ENCODE measurements around the gene EVX2. TPM values are rescaled to one million over a fixed set of nuclear protein-coding genes. Genes with fewer than 3 reads are reported as not detected.
A peak's percentile ranks its signal among the peaks of the same experiment; 100 is the strongest.

The EVX2 gene
- total and polyA plus RNA-seq, 2 of the 13 experiments (the other 11 are each of a cell fraction or from before 2014, with no cell fraction given) = not detected

DNA sequence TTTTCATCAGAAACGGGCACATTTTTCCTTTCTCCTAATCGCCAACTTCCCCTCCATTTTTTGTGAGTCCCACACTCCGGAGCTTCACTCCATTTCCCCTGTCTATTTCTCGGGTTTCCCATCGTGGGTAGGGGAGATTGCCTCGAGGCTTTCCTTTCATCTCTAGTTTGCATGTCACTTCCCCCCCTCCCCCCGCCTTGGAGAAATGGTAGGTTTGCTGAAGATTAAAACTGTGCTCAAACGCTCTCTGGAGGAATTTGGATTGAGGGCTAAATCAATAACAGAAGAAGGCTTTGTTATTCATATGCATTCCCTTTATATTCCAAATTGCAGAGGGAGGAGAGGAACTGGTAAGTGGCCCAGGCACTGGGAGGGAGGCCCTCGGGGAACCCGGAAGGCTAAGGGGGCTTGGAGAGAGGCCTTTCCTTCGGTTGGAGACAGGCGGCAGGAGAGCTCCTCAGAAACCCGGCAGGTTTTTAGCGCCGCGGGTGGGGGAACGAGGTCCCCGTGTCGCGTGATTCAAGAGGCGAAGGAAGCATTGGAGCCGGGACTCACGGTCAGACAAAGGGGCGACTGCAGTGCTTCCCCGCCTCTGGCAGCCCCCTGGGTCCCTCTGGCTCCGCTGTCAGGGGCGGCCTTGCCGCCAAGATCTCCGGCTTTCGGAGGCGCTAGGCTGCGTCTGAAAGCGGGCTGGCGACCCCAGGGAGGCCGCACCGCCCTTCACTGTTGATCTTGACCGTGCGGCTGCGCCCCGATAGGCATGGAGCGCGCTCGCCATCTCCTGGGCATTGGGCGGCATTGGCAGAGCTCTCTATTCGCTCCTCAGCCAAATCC is 13.4 kb upstream of the EVX2 start (continued):
- TF ChIP-seq, protein P1, sequence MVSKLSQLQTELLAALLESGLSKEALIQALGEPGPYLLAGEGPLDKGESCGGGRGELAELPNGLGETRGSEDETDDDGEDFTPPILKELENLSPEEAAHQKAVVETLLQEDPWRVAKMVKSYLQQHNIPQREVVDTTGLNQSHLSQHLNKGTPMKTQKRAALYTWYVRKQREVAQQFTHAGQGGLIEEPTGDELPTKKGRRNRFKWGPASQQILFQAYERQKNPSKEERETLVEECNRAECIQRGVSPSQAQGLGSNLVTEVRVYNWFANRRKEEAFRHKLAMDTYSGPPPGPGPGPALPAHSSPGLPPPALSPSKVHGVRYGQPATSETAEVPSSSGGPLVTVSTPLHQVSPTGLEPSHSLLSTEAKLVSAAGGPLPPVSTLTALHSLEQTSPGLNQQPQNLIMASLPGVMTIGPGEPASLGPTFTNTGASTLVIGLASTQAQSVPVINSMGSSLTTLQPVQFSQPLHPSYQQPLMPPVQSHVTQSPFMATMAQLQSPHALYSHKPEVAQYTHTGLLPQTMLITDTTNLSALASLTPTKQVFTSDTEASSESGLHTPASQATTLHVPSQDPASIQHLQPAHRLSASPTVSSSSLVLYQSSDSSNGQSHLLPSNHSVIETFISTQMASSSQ (IDR thresholded peaks at IDR 0.05; ENCODE audit: low read depth) = no peak
- TF ChIP-seq, protein P1 (CRISPR knock-in tag; IDR thresholded peaks at IDR 0.05; ENCODE audit: borderline replicate concordance) = no peak
- TF ChIP-seq ZNF432 (CRISPR knock-in tag; IDR thresholded peaks at IDR 0.05; ENCODE audit: borderline replicate concordance) (no peak), ZZZ3 (CRISPR knock-in tag; IDR thresholded peaks at IDR 0.05; ENCODE audit: borderline replicate concordance) (no peak), NFE2 (CRISPR knock-in tag; IDR thresholded peaks at IDR 0.05) (no peak), ZNF777 (CRISPR knock-in tag; IDR thresholded peaks at IDR 0.05) (no peak), ZFP36L2 (CRISPR knock-in tag; IDR thresholded peaks at IDR 0.05) (no peak), SOX6 (IDR thresholded peaks at IDR 0.05) (no peak), SOX6 (CRISPR knock-in tag; IDR thresholded peaks at IDR 0.05) (peak; percentile 33; the same call in 1 of the 2 replicates), ZSCAN20 (CRISPR knock-in tag; IDR thresholded peaks at IDR 0.05; ENCODE audit: borderline replicate concordance) (no peak), FOXK1 (CRISPR knock-in tag; IDR thresholded peaks at IDR 0.05; ENCODE audit: borderline replicate concordance, low read depth) (no peak), MAZ (IDR thresholded peaks at IDR 0.05; ENCODE audit: borderline replicate concordance, low read depth, low read length) (no peak), MAZ (CRISPR knock-in tag; IDR thresholded peaks at IDR 0.05; ENCODE audit: low read depth) (peak; percentile 82), HMG20A (CRISPR knock-in tag; IDR thresholded peaks at IDR 0.05; ENCODE audit: borderline replicate concordance) (no peak)
- TF ChIP-seq, protein P2, sequence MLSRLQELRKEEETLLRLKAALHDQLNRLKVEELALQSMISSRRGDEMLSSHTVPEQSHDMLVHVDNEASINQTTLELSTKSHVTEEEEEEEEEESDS (CRISPR knock-in tag; IDR thresholded peaks at IDR 0.05; ENCODE audit: borderline replicate concordance) = no peak
- TF ChIP-seq, protein P3, sequence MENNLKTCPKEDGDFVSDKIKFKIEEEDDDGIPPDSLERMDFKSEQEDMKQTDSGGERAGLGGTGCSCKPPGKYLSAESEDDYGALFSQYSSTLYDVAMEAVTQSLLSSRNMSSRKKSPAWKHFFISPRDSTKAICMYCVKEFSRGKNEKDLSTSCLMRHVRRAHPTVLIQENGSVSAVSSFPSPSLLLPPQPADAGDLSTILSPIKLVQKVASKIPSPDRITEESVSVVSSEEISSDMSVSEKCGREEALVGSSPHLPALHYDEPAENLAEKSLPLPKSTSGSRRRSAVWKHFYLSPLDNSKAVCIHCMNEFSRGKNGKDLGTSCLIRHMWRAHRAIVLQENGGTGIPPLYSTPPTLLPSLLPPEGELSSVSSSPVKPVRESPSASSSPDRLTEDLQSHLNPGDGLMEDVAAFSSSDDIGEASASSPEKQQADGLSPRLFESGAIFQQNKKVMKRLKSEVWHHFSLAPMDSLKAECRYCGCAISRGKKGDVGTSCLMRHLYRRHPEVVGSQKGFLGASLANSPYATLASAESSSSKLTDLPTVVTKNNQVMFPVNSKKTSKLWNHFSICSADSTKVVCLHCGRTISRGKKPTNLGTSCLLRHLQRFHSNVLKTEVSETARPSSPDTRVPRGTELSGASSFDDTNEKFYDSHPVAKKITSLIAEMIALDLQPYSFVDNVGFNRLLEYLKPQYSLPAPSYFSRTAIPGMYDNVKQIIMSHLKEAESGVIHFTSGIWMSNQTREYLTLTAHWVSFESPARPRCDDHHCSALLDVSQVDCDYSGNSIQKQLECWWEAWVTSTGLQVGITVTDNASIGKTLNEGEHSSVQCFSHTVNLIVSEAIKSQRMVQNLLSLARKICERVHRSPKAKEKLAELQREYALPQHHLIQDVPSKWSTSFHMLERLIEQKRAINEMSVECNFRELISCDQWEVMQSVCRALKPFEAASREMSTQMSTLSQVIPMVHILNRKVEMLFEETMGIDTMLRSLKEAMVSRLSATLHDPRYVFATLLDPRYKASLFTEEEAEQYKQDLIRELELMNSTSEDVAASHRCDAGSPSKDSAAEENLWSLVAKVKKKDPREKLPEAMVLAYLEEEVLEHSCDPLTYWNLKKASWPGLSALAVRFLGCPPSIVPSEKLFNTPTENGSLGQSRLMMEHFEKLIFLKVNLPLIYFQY (CRISPR knock-in tag; IDR thresholded peaks at IDR 0.05; ENCODE audit: borderline replicate concordance) = 0 out of 2 replicates have a peak, but pooled peaks have one; percentile 27
- TF ChIP-seq, protein P4, sequence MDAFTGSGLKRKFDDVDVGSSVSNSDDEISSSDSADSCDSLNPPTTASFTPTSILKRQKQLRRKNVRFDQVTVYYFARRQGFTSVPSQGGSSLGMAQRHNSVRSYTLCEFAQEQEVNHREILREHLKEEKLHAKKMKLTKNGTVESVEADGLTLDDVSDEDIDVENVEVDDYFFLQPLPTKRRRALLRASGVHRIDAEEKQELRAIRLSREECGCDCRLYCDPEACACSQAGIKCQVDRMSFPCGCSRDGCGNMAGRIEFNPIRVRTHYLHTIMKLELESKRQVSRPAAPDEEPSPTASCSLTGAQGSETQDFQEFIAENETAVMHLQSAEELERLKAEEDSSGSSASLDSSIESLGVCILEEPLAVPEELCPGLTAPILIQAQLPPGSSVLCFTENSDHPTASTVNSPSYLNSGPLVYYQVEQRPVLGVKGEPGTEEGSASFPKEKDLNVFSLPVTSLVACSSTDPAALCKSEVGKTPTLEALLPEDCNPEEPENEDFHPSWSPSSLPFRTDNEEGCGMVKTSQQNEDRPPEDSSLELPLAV (CRISPR knock-in tag; conservative IDR thresholded peaks at IDR 0.05; ENCODE audit: low read depth) = no peak
- TF ChIP-seq, protein P5, sequence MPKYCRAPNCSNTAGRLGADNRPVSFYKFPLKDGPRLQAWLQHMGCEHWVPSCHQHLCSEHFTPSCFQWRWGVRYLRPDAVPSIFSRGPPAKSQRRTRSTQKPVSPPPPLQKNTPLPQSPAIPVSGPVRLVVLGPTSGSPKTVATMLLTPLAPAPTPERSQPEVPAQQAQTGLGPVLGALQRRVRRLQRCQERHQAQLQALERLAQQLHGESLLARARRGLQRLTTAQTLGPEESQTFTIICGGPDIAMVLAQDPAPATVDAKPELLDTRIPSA (CRISPR knock-in tag; IDR thresholded peaks at IDR 0.05; ENCODE audit: borderline replicate concordance) = no peak; the same call in 1 of the 2 replicates

All from HepG2 (cell line).